Heart left ventricle (tissue), 13 donors: Measurements from ENCODE around the gene RCC1.

ENCODE experiments used
- POLR2A ChIP-seq, 2 donors: fragments of 450-650 bp; IDR thresholded peaks; one replicate each; pipeline ENCODE4 v1.6.1; 2017; ENCODE audit warnings: antibody characterized with exemption in 2 of 2, mild to moderate bottlenecking in 2 of 2, moderate library complexity in 2 of 2
- TF ChIP-seq, protein P1 (sequence below), 12 donors: fragments of 200-600 bp; sonication (generic) in 4 of 12; IDR thresholded peaks; one replicate each; pipeline versions ENCODE4 v1.5.0 to v1.8.0; 2018 to 2022; ENCODE audit warnings: antibody characterized with exemption in 12 of 12, mild to moderate bottlenecking in 5 of 12
- donor health status: ischemic (EF 13 %, LVEDD 7.1; RV severe dilation, severe dysfunction).
- donor health status: DM: no; HTN: yes; CAD: no.
- donor health status: DM: no; HTN: no; CAD: no.
- donor health status: ischemic (EF 25% LVEDD 6.9; RV normal size, moderate dysfunction).
- donor health status: ischemic (EF 25% LVEDD 5.7; RV mildly dilated, moderate dysfunction).
- donor health status: ischemic (EF 35%, LVEDD 5.7; RV mildly dilated, moderate dysfunction).
- donor health status: nonischemic (EF 11% LVEDD 7.7; RV severe dilation, severe dysfunction).
- donor health status: DM: yes; HTN: yes; CAD: no.
- donor health status: PGD.
- donor health status: ischemic (EF 29% LVEDD 5.4; RV normal size, mild dysfunction).
- donor health status: nonischemic (EF 23%, LVEDD 6.1; RV moderate dilation, normal function).

GRCh38 chr1:28508435-28508754, 2.6 kb downstream of the RCC1 start:
- TF ChIP-seq, protein P1, sequence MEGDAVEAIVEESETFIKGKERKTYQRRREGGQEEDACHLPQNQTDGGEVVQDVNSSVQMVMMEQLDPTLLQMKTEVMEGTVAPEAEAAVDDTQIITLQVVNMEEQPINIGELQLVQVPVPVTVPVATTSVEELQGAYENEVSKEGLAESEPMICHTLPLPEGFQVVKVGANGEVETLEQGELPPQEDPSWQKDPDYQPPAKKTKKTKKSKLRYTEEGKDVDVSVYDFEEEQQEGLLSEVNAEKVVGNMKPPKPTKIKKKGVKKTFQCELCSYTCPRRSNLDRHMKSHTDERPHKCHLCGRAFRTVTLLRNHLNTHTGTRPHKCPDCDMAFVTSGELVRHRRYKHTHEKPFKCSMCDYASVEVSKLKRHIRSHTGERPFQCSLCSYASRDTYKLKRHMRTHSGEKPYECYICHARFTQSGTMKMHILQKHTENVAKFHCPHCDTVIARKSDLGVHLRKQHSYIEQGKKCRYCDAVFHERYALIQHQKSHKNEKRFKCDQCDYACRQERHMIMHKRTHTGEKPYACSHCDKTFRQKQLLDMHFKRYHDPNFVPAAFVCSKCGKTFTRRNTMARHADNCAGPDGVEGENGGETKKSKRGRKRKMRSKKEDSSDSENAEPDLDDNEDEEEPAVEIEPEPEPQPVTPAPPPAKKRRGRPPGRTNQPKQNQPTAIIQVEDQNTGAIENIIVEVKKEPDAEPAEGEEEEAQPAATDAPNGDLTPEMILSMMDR (IDR thresholded peaks at IDR 0.05), result no peak
- no peak for TF ChIP-seq POLR2A (IDR thresholded peaks at IDR 0.05)
